ENCODE results near the gene ZDHHC16.

Gene ZDHHC16

GRCh38 chr10:97428572-97428981 lies 17.4 kb upstream of the ZDHHC16 start:
- DNase-seq, result no peak
- no peaks in the 10 kb centered on the region for H3K27me3 ChIP-seq (replicated peaks; ENCODE audit: insufficient read depth, low read length)
- H4K20me1 ChIP-seq (ENCODE audit: insufficient read depth, low read length), result peaks cover 11% of the 10 kb centered on the region
- H3F3A ChIP-seq (ENCODE audit: insufficient read depth, low read length), result peaks cover 9% of the 10 kb centered on the region
- peak overlapping the region; percentile 93; the same call in 1 of the 2 replicates for H3K4me3 ChIP-seq (ENCODE audit: low read length)
- H3K79me2 ChIP-seq (ENCODE audit: low read length), result peaks cover 54% of the 10 kb centered on the region
- H3K9me2 ChIP-seq (replicated peaks; ENCODE audit: insufficient read depth, low read length), result no peaks in the 10 kb centered on the region
- H2AFZ ChIP-seq (ENCODE audit: low read length), result no peak overlapping the region
- no peak for TF ChIP-seq CTCF (IDR thresholded peaks at IDR 0.05; ENCODE audit: low read length)
- no peak for TF ChIP-seq EZH2phosphoT487 (IDR thresholded peaks at IDR 0.05; ENCODE audit: low read length)
- no peak for TF ChIP-seq EZH2 (optimal IDR thresholded peaks at IDR 0.05; ENCODE audit: low read depth, low read length)
- H3K4me2 ChIP-seq (ENCODE audit: low read depth, low read length), result peak overlapping the region; percentile 87; the same call in 1 of the 2 replicates
- H3K4me1 ChIP-seq (ENCODE audit: low read length), result peaks cover 14% of the 10 kb centered on the region
- no peak overlapping the region for H3K27ac ChIP-seq (ENCODE audit: low read length)
- H3K9ac ChIP-seq (ENCODE audit: low read length), result no peak overlapping the region
- peaks cover 7% of the 10 kb centered on the region; the same call in 1 of the 2 replicates for H3K36me3 ChIP-seq (replicated peaks; ENCODE audit: insufficient read depth, low read length)
- H3K9me3 ChIP-seq (replicated peaks; ENCODE audit: insufficient read depth, low read length), result no peaks in the 10 kb centered on the region

GRCh38 chr10:97434055-97434454 lies 11.9 kb upstream of the ZDHHC16 start:
- peaks cover 24% of the 10 kb centered on the region for H3K79me2 ChIP-seq (ENCODE audit: low read length)
- H3K27me3 ChIP-seq (replicated peaks; ENCODE audit: insufficient read depth, low read length), result no peaks in the 10 kb centered on the region
- H4K20me1 ChIP-seq (ENCODE audit: insufficient read depth, low read length), result peaks cover 8% of the 10 kb centered on the region; the same call in 1 of the 2 replicates
- TF ChIP-seq EZH2phosphoT487 (IDR thresholded peaks at IDR 0.05; ENCODE audit: low read length) (no peak), EZH2 (optimal IDR thresholded peaks at IDR 0.05; ENCODE audit: low read depth, low read length) (no peak), CTCF (IDR thresholded peaks at IDR 0.05; ENCODE audit: low read length) (no peak)
- no peaks in the 10 kb centered on the region for H3K4me1 ChIP-seq (ENCODE audit: low read length)
- H3K9me3 ChIP-seq (replicated peaks; ENCODE audit: insufficient read depth, low read length), result no peaks in the 10 kb centered on the region
- no peak overlapping the region for H3K9ac ChIP-seq (ENCODE audit: low read length)
- no peak overlapping the region for H3K4me3 ChIP-seq (ENCODE audit: low read length)
- peaks cover 21% of the 10 kb centered on the region for H3F3A ChIP-seq (ENCODE audit: insufficient read depth, low read length)
- peaks cover 7% of the 10 kb centered on the region; the same call in 1 of the 2 replicates for H3K36me3 ChIP-seq (replicated peaks; ENCODE audit: insufficient read depth, low read length)
- no peaks in the 10 kb centered on the region for H3K9me2 ChIP-seq (replicated peaks; ENCODE audit: insufficient read depth, low read length)
- H3K27ac ChIP-seq (ENCODE audit: low read length), result no peak overlapping the region
- no peak overlapping the region for H3K4me2 ChIP-seq (ENCODE audit: low read depth, low read length)
- no peak overlapping the region for H2AFZ ChIP-seq (ENCODE audit: low read length)
- no peak for DNase-seq

GRCh38 chr10:97434557-97434956 lies 11.4 kb upstream of the ZDHHC16 start:
- Histone ChIP-seq H2AFZ (ENCODE audit: low read length) (no peak overlapping the region), H3K79me2 (ENCODE audit: low read length) (peaks cover 19% of the 10 kb centered on the region), H4K20me1 (ENCODE audit: insufficient read depth, low read length) (peaks cover 5% of the 10 kb centered on the region; the same call in 1 of the 2 replicates), H3K9me2 (replicated peaks; ENCODE audit: insufficient read depth, low read length) (no peaks in the 10 kb centered on the region), H3K4me2 (ENCODE audit: low read depth, low read length) (no peak overlapping the region), H3K4me3 (ENCODE audit: low read length) (no peak overlapping the region), H3K27ac (ENCODE audit: low read length) (no peak overlapping the region), H3K36me3 (replicated peaks; ENCODE audit: insufficient read depth, low read length) (peaks cover 7% of the 10 kb centered on the region; the same call in 1 of the 2 replicates), H3K9me3 (replicated peaks; ENCODE audit: insufficient read depth, low read length) (no peaks in the 10 kb centered on the region), H3K9ac (ENCODE audit: low read length) (no peak overlapping the region), H3K4me1 (ENCODE audit: low read length) (no peaks in the 10 kb centered on the region), H3F3A (ENCODE audit: insufficient read depth, low read length) (peaks cover 21% of the 10 kb centered on the region), H3K27me3 (replicated peaks; ENCODE audit: insufficient read depth, low read length) (no peaks in the 10 kb centered on the region)
- DNase-seq, result no peak
- no peak for TF ChIP-seq CTCF (IDR thresholded peaks at IDR 0.05; ENCODE audit: low read length)
- TF ChIP-seq EZH2phosphoT487 (IDR thresholded peaks at IDR 0.05; ENCODE audit: low read length), result no peak
- TF ChIP-seq EZH2 (optimal IDR thresholded peaks at IDR 0.05; ENCODE audit: low read depth, low read length), result no peak

Measured in MM.1S (cell line).